Astrocyte (in vitro differentiated cells and primary cell): ENCODE measurements around the gene OR51G1.

Experiments used
- EZH2 ChIP-seq: IDR thresholded peaks from 2 replicates; pipeline ENCODE4 v1.6.1; 2012; ENCODE audit warnings: mild to moderate bottlenecking, low read length, inconsistent platforms; ENCODE audit not compliant: insufficient read depth
- TF ChIP-seq, protein P1 (sequence below): IDR thresholded peaks from 2 replicates; pipeline ENCODE4 v1.5.1; 2011; ENCODE audit warnings: low read depth, mild to moderate bottlenecking, inconsistent platforms, low read length, moderate library complexity; ENCODE audit not compliant: insufficient read depth

GRCh38 chr11:4926608-4927007 is 2.5 kb upstream of the OR51G1 start:
- TF ChIP-seq, protein P1, sequence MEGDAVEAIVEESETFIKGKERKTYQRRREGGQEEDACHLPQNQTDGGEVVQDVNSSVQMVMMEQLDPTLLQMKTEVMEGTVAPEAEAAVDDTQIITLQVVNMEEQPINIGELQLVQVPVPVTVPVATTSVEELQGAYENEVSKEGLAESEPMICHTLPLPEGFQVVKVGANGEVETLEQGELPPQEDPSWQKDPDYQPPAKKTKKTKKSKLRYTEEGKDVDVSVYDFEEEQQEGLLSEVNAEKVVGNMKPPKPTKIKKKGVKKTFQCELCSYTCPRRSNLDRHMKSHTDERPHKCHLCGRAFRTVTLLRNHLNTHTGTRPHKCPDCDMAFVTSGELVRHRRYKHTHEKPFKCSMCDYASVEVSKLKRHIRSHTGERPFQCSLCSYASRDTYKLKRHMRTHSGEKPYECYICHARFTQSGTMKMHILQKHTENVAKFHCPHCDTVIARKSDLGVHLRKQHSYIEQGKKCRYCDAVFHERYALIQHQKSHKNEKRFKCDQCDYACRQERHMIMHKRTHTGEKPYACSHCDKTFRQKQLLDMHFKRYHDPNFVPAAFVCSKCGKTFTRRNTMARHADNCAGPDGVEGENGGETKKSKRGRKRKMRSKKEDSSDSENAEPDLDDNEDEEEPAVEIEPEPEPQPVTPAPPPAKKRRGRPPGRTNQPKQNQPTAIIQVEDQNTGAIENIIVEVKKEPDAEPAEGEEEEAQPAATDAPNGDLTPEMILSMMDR: no peak
- no peak for TF ChIP-seq EZH2
